Glutamatergic neuron (in vitro differentiated cells): ENCODE results near the gene PIP4K2A. TPM values are rescaled to one million over a fixed set of nuclear protein-coding genes. Genes with fewer than 3 reads are reported as not detected.

Source experiments
- DNase-seq: peaks from one replicate; pipeline ENCODE4 v3.0.0; 2022
- H3K27ac Mint-ChIP-seq: one replicate; pipeline ENCODE4 v1.8.0; 2020; ENCODE audit warnings: mild to moderate bottlenecking, mixed read lengths, inconsistent platforms; ENCODE audit not compliant: unreplicated experiment
- H3K27me3 Mint-ChIP-seq: one replicate; pipeline ENCODE4 v1.8.0; 2020; ENCODE audit warnings: mild to moderate bottlenecking, moderate library complexity, mixed read lengths, inconsistent platforms; ENCODE audit not compliant: unreplicated experiment
- H3K36me3 Mint-ChIP-seq: one replicate; pipeline ENCODE4 v1.8.0; 2020; ENCODE audit warnings: mild to moderate bottlenecking, mixed read lengths, inconsistent platforms; ENCODE audit not compliant: unreplicated experiment
- H3K4me1 Mint-ChIP-seq: one replicate; pipeline ENCODE4 v1.8.0; 2020; ENCODE audit warnings: mild to moderate bottlenecking, low read depth, mixed read lengths, inconsistent platforms; ENCODE audit not compliant: unreplicated experiment
- H3K4me3 Mint-ChIP-seq: one replicate; pipeline ENCODE4 v1.8.0; 2020; ENCODE audit warnings: mild to moderate bottlenecking, mixed read lengths, inconsistent platforms; ENCODE audit not compliant: unreplicated experiment
- H3K9me3 Mint-ChIP-seq: one replicate; pipeline ENCODE4 v1.8.0; 2020; ENCODE audit warnings: mild to moderate bottlenecking, moderate library complexity, mixed read lengths, inconsistent platforms; ENCODE audit not compliant: unreplicated experiment
- CTCF ChIP-seq: fragments of 200-600 bp; sonication (generic); IDR thresholded peaks from one replicate; pipeline ENCODE4 v1.5.0; 2021; ENCODE audit not compliant: partially characterized antibody, unreplicated experiment
- total RNA-seq: library from RNA; stranded (reverse); fragmentation: NEBNext Ultra II Directional; extraction: Animal tissue kit (Norgen Biotek cat#: 25700); gene quantifications from one replicate; pipeline ENCODE4 v1.2.1, GENCODE V29; 2021; ENCODE audit not compliant: unreplicated experiment

PIP4K2A gene
- total RNA-seq, 1 donor from 2014 or later = 20.7 TPM

GRCh38 chr10:22631185-22631584, 83.2 kb downstream of the PIP4K2A start:
- no peak for DNase-seq
- no peaks in the 10 kb centered on the region for H3K9me3 Mint-ChIP-seq
- no peaks in the 10 kb centered on the region for H3K36me3 Mint-ChIP-seq
- no peak overlapping the region for H3K27ac Mint-ChIP-seq
- peaks cover 1% of the 10 kb centered on the region for H3K4me1 Mint-ChIP-seq
- H3K4me3 Mint-ChIP-seq = no peak overlapping the region
- no peaks in the 10 kb centered on the region for H3K27me3 Mint-ChIP-seq
- TF ChIP-seq CTCF = no peak

- Mint-ChIP-seq H3K9me3 (no peaks in the 10 kb centered on the region), H3K36me3 (no peaks in the 10 kb centered on the region), H3K27ac (no peak overlapping the region), H3K27me3 (no peaks in the 10 kb centered on the region), H3K4me3 (no peak overlapping the region), H3K4me1 (peaks cover 1% of the 10 kb centered on the region)
- no peak for DNase-seq
- TF ChIP-seq CTCF = no peak
Observed at GRCh38 chr10:22630234-22631174, 83.9 kb downstream of the PIP4K2A start.

GRCh38 chr10:22629852-22630233, 84.5 kb downstream of the PIP4K2A start:
- Mint-ChIP-seq H3K27ac (no peak overlapping the region), H3K36me3 (no peaks in the 10 kb centered on the region), H3K4me1 (peaks cover 1% of the 10 kb centered on the region), H3K9me3 (no peaks in the 10 kb centered on the region), H3K27me3 (no peaks in the 10 kb centered on the region), H3K4me3 (no peak overlapping the region)
- no peak for TF ChIP-seq CTCF
- no peak for DNase-seq

GRCh38 chr10:22629126-22629525, 85.3 kb downstream of the PIP4K2A start:
- no peak overlapping the region for H3K4me3 Mint-ChIP-seq
- H3K36me3 Mint-ChIP-seq = no peaks in the 10 kb centered on the region
- peaks cover 1% of the 10 kb centered on the region for H3K4me1 Mint-ChIP-seq
- no peak for TF ChIP-seq CTCF
- no peaks in the 10 kb centered on the region for H3K9me3 Mint-ChIP-seq
- H3K27me3 Mint-ChIP-seq = no peaks in the 10 kb centered on the region
- H3K27ac Mint-ChIP-seq = no peak overlapping the region
- DNase-seq = no peak

GRCh38 chr10:22628309-22628708, 86.1 kb downstream of the PIP4K2A start:
- no peak for DNase-seq
- H3K36me3 Mint-ChIP-seq = no peaks in the 10 kb centered on the region
- TF ChIP-seq CTCF = no peak
- no peaks in the 10 kb centered on the region for H3K9me3 Mint-ChIP-seq
- H3K27me3 Mint-ChIP-seq = no peaks in the 10 kb centered on the region
- no peak overlapping the region for H3K27ac Mint-ChIP-seq
- H3K4me1 Mint-ChIP-seq = peaks cover 4% of the 10 kb centered on the region
- H3K4me3 Mint-ChIP-seq = no peak overlapping the region
